RWPE2 (cell line): ENCODE measurements around the gene MYOM1.
"Not testable (repeated sequence)": the region's sequence is repeated elsewhere in the genome, so short reads cannot be mapped to it uniquely, and the experiment has no call there.

ENCODE experiments used
- ATAC-seq: fragments of 200-7000 bp; cut with Tn5 transposase; 3 replicates; pipeline ENCODE4 v1.9.1; 2021; ENCODE audit warnings: low read depth
- DNase-seq: peaks from one replicate; pipeline ENCODE4 v3.0.0-alpha.2; 2020; ENCODE audit warnings: low spot score
- H3K27ac ChIP-seq: fragments of 450-650 bp; 2 replicates; pipeline ENCODE4 v1.5.1; 2017; ENCODE audit warnings: mild to moderate bottlenecking; ENCODE audit not compliant: poor library complexity, severe bottlenecking
- H3K27me3 ChIP-seq: fragments of 250-450 bp; sonication (Bioruptor Pico); 2 replicates; pipeline ENCODE4 v1.5.1; 2021; ENCODE audit warnings: mild to moderate bottlenecking, moderate library complexity; ENCODE audit not compliant: insufficient read depth, poor library complexity, severe bottlenecking
- H3K36me3 ChIP-seq: fragments of 250-450 bp; sonication (Bioruptor Pico); 2 replicates; pipeline ENCODE4 v1.5.1; 2020; ENCODE audit warnings: low read depth, mild to moderate bottlenecking, moderate library complexity
- H3K4me1 ChIP-seq: fragments of 250-450 bp; sonication (Bioruptor Pico); 2 replicates; pipeline ENCODE4 v1.5.1; 2021; ENCODE audit warnings: mild to moderate bottlenecking, moderate library complexity; ENCODE audit not compliant: insufficient read depth, poor library complexity, severe bottlenecking
- H3K4me3 ChIP-seq: fragments of 250-450 bp; sonication (Bioruptor Pico); 2 replicates; pipeline ENCODE4 v1.5.1; 2021; ENCODE audit warnings: mild to moderate bottlenecking, moderate library complexity; ENCODE audit not compliant: severe bottlenecking
- H3K9me3 ChIP-seq: fragments of 250-450 bp; sonication (Bioruptor Pico); 2 replicates; pipeline ENCODE4 v1.5.1; 2021; ENCODE audit warnings: mild to moderate bottlenecking, moderate library complexity; ENCODE audit not compliant: severe bottlenecking
- CTCF ChIP-seq: fragments of 450-650 bp; IDR thresholded peaks from one replicate; pipeline ENCODE4 v1.5.1; 2017; ENCODE audit warnings: mild to moderate bottlenecking, moderate library complexity; ENCODE audit not compliant: poor library complexity, severe bottlenecking

The MYOM1 gene

GRCh38 chr18:3079653-3080052 lies 140.1 kb downstream of the MYOM1 start:
- no peaks in the 10 kb centered on the region for H3K9me3 ChIP-seq
- H3K27me3 ChIP-seq, result no peaks in the 10 kb centered on the region
- no peak for TF ChIP-seq CTCF
- no peaks in the 10 kb centered on the region for H3K4me1 ChIP-seq
- no peak overlapping the region for H3K27ac ChIP-seq
- ATAC-seq (no peak), DNase-seq (no peak)
- no peak overlapping the region for H3K4me3 ChIP-seq
- H3K36me3 ChIP-seq, result no peaks in the 10 kb centered on the region

GRCh38 chr18:3075491-3075890 lies 144.3 kb downstream of the MYOM1 start:
- ATAC-seq, result no peak
- no peaks in the 10 kb centered on the region for H3K9me3 ChIP-seq
- no peak for DNase-seq
- no peak overlapping the region for H3K27ac ChIP-seq
- H3K36me3 ChIP-seq, result no peaks in the 10 kb centered on the region
- no peak overlapping the region for H3K4me3 ChIP-seq
- no peak for TF ChIP-seq CTCF
- no peaks in the 10 kb centered on the region for H3K27me3 ChIP-seq
- H3K4me1 ChIP-seq, result no peaks in the 10 kb centered on the region

GRCh38 chr18:3074087-3074486 lies 145.7 kb downstream of the MYOM1 start:
- Histone ChIP-seq H3K36me3 (no peaks in the 10 kb centered on the region), H3K9me3 (no peaks in the 10 kb centered on the region), H3K4me1 (no peaks in the 10 kb centered on the region), H3K27me3 (no peaks in the 10 kb centered on the region), H3K27ac (no peak overlapping the region), H3K4me3 (no peak overlapping the region)
- no peak for TF ChIP-seq CTCF
- ATAC-seq, result no peak
- no peak for DNase-seq

- not testable (repeated sequence) for H3K9me3 ChIP-seq, H3K36me3 ChIP-seq, DNase-seq, H3K27ac ChIP-seq, ATAC-seq, H3K4me1 ChIP-seq, H3K4me3 ChIP-seq, H3K27me3 ChIP-seq
Observed at GRCh38 chr18:3073353-3073752, 146.4 kb downstream of the MYOM1 start.

- H3K36me3 ChIP-seq, result no peaks in the 10 kb centered on the region
- DNase-seq (no peak), ATAC-seq (no peak)
- no peaks in the 10 kb centered on the region for H3K27me3 ChIP-seq
- TF ChIP-seq CTCF, result no peak
- H3K9me3 ChIP-seq, result no peaks in the 10 kb centered on the region
- H3K4me3 ChIP-seq, result no peak overlapping the region
- H3K4me1 ChIP-seq, result no peaks in the 10 kb centered on the region
- no peak overlapping the region for H3K27ac ChIP-seq
Observed at GRCh38 chr18:3071676-3072075, 148.1 kb downstream of the MYOM1 start.
